HepG2 (cell line): ENCODE results near the gene ITPK1. TPM values are rescaled to one million over a fixed set of nuclear protein-coding genes. Genes with fewer than 3 reads are reported as not detected.

Source experiments
- ATAC-seq: fragments of 200-7000 bp; cut with Tn5 transposase; 3 replicates; pipeline ENCODE4 v1.9.1; 2020; ENCODE audit warnings: mild to moderate bottlenecking, moderate library complexity
- BruUV-seq: library from RNA; stranded (reverse); fragments of 400-500 nt; replicated peaks from 2 replicates; lab custom pipeline; 2021; lab: Mats Ljungman, UMichigan
- CTCF ChIA-PET: fragments of 300-600 bp; formaldehyde crosslinking; extraction: SDS; loops from one replicate; lab custom pipeline; 2021; ENCODE audit warnings: low total read pairs, inconsistent platforms, low intra/inter-chr PET ratio; lab: Yijun Ruan, JAX
- POLR2A ChIA-PET: fragments of 350-600 bp; sonication (Branson Sonifier 250); formaldehyde crosslinking; loops from one replicate; lab custom pipeline; 2020; ENCODE audit warnings: antibody characterized with exemption, inconsistent platforms; lab: Yijun Ruan, JAX
- DNase-seq: peaks from one replicate; pipeline ENCODE4 v3.0.0-alpha.2; 2015; ENCODE audit warnings: low spot score
- FAIRE-seq: peaks from 3 replicates; lab custom pipeline; 2011; peaks lifted over from hg19 to GRCh38; lab: Jason Lieb, UNC
- H2AFZ ChIP-seq: one replicate; pipeline ENCODE4 v1.6.1; 2011; ENCODE audit warnings: low read length, inconsistent platforms
- H3K27ac ChIP-seq: fragments of 300-600 bp; 3 replicates; pipeline ENCODE4 v1.8.0; 2011; ENCODE audit warnings: mixed run types, mild to moderate bottlenecking, mixed read lengths, low read length, inconsistent platforms; ENCODE audit not compliant: insufficient read depth; ENCODE audit errors: extremely low read length
- H3K27me3 ChIP-seq, 2 experiments: fragments of 200-600 bp in 1 of 2; 2 replicates in 1 of 2; 3 replicates in 1 of 2; pipeline versions ENCODE4 v1.6.0 to v1.8.0; 2011; ENCODE audit warnings: low read length in 2 of 2, mild to moderate bottlenecking in 2 of 2, moderate library complexity in 2 of 2, inconsistent platforms in 1 of 2; ENCODE audit not compliant: insufficient read depth in 2 of 2, control insufficient read depth in 1 of 2
- H3K36me3 ChIP-seq, 2 experiments: fragments of 200-600 bp in 1 of 2; replicated peaks in 1 of 2; 2 replicates in 1 of 2; 3 replicates in 1 of 2; pipeline versions ENCODE4 v1.5.1 to v1.8.0; 2011; ENCODE audit warnings: low read length in 2 of 2, inconsistent platforms in 1 of 2; ENCODE audit not compliant: insufficient read depth in 2 of 2, control insufficient read depth in 1 of 2
- H3K4me1 ChIP-seq: 2 replicates; pipeline ENCODE4 v1.5.1; 2012; ENCODE audit warnings: low read length, inconsistent platforms; ENCODE audit not compliant: insufficient read depth
- H3K4me2 ChIP-seq: 2 replicates; pipeline ENCODE4 v1.6.0; 2011; ENCODE audit warnings: low read depth, low read length, inconsistent platforms
- H3K4me3 ChIP-seq, 3 experiments: fragments of 200-600 bp in 1 of 3; sonication (generic), shearing (Covaris generic) in 1 of 3; replicated peaks in 1 of 3; 2 replicates each; pipeline ENCODE4 v1.5.1; 2011 to 2016; ENCODE audit warnings: low read length in 3 of 3, inconsistent platforms in 2 of 3, low read depth in 2 of 3, mild to moderate bottlenecking in 2 of 3, control low read depth in 1 of 3, mixed read lengths in 1 of 3; ENCODE audit not compliant: insufficient read depth in 1 of 3
- H3K79me2 ChIP-seq: one replicate; pipeline ENCODE4 v1.6.1; 2011; ENCODE audit warnings: low read length, inconsistent platforms; ENCODE audit not compliant: insufficient read depth
- H3K9ac ChIP-seq: 2 replicates; pipeline ENCODE4 v1.6.0; 2011; ENCODE audit warnings: mild to moderate bottlenecking, low read depth, low read length, inconsistent platforms; ENCODE audit not compliant: insufficient read depth
- H3K9me3 ChIP-seq: 2 replicates; pipeline ENCODE4 v1.5.1; 2012; ENCODE audit warnings: mild to moderate bottlenecking, low read length
- H4K20me1 ChIP-seq: 2 replicates; pipeline ENCODE4 v1.6.0; 2011; ENCODE audit warnings: inconsistent platforms, mild to moderate bottlenecking, low read length, moderate library complexity; ENCODE audit not compliant: insufficient read depth
- HOXD1 ChIP-seq: sonication (generic); formaldehyde crosslinking; IDR thresholded peaks from 2 replicates; pipeline ENCODE4 v1.5.0; 2020; ENCODE audit warnings: missing genetic modification reagents
- IRF2 ChIP-seq: IDR thresholded peaks from 2 replicates; pipeline ENCODE4 v1.6.1; 2018; ENCODE audit warnings: missing genetic modification reagents, missing compliant biosample characterization
- MED1 ChIP-seq: sonication (generic); formaldehyde crosslinking; IDR thresholded peaks from 2 replicates; pipeline ENCODE4 v1.4.0; 2020; ENCODE audit warnings: missing genetic modification reagents
- NFYC ChIP-seq: IDR thresholded peaks from 2 replicates; pipeline ENCODE4 v1.6.1; 2016; ENCODE audit warnings: missing genetic modification reagents, missing compliant biosample characterization
- POLR2AphosphoS2 ChIP-seq: IDR thresholded peaks from 2 replicates; pipeline ENCODE4 v1.6.1; 2011; ENCODE audit warnings: low read depth, low read length, improper control_type of control experiment
- SP1 ChIP-seq, 2 experiments: fragments of 450-650 bp in 1 of 2; sonication (generic) in 1 of 2; formaldehyde crosslinking in 1 of 2; IDR thresholded peaks; 2 replicates each; pipeline versions ENCODE4 v1.4.0 to v1.6.1; 2016 to 2020; ENCODE audit warnings: missing genetic modification reagents in 1 of 2
- ZNF3 ChIP-seq: IDR thresholded peaks from 2 replicates; pipeline ENCODE4 v1.7.0; 2017; ENCODE audit warnings: inconsistent platforms
- ZNF451 ChIP-seq: sonication (generic); formaldehyde crosslinking; IDR thresholded peaks from 2 replicates; pipeline ENCODE4 v1.5.0; 2020; ENCODE audit warnings: mild to moderate bottlenecking, missing genetic modification reagents
- ZNF713 ChIP-seq: sonication (generic); formaldehyde crosslinking; IDR thresholded peaks from 2 replicates; pipeline ENCODE4 v1.4.0; 2020; ENCODE audit warnings: mild to moderate bottlenecking, missing genetic modification reagents
- ZNF792 ChIP-seq: IDR thresholded peaks from 2 replicates; pipeline ENCODE4 v1.6.1; 2016
- WGBS: methylation state at CpG from one replicate; pipeline ENCODE4 v1.1.6; 2017; ENCODE audit warnings: low lambda C conversion rate; 5-methylcytosine and 5-hydroxymethylcytosine counted together
- in situ Hi-C: cut with HindIII; loops from 2 replicates; pipeline ENCODE4 v1.10.0; 2017; ENCODE audit warnings: low pct_unique_long_range_greater_than_20kb; ENCODE audit not compliant: extremely low pct_ligation_motif_present
- intact Hi-C: fragments of 100-400 bp; cut with micrococcal nuclease; formaldehyde crosslinking; loops from one replicate; pipeline ENCODE4 v1.10.0; 2022; ENCODE audit not compliant: unreplicated experiment
- polyA plus RNA-seq, 8 experiments: library from polyadenylated mRNA; depleted of rRNA in 3 of 8; stranded (reverse) in 7 of 8; unstranded in 1 of 8; fragments of >200 nt; fragmentation: Illumina TruSeq in 4 of 8; extraction: Trizol in 4 of 8; gene quantifications; 2 replicates each; pipeline versions ENCODE4 v1.2.1 to v1.2.3, GENCODE V29; 2011 to 2016; ENCODE audit warnings: low read depth in 4 of 8, missing spikeins in 1 of 8, mixed read lengths in 1 of 8; ENCODE audit not compliant: insufficient read depth in 1 of 8
- total RNA-seq, 5 experiments: library from RNA; depleted of rRNA; stranded (reverse); fragments of >200 nt; fragmentation: Illumina TruSeq; extraction: Trizol; gene quantifications; 2 replicates each; pipeline ENCODE4 v1.2.3, GENCODE V29; 2016; ENCODE audit warnings: low read depth in 1 of 5
- TF ChIP-seq, protein P1 (sequence below): IDR thresholded peaks from 2 replicates; pipeline ENCODE4 v1.6.1; 2016
- TF ChIP-seq, protein P2 (sequence below): fragments of 450-650 bp; IDR thresholded peaks from 2 replicates; pipeline ENCODE4 v1.6.1; 2017
- TF ChIP-seq, protein P3 (sequence below): sonication (generic); formaldehyde crosslinking; conservative IDR thresholded peaks from 2 replicates; pipeline ENCODE4 v1.8.1; 2023; ENCODE audit warnings: missing genetic modification reagents
- TF ChIP-seq, protein P4 (sequence below): sonication (generic); formaldehyde crosslinking; IDR thresholded peaks from 2 replicates; pipeline ENCODE4 v1.9.0; 2021; ENCODE audit warnings: missing genetic modification reagents, mild to moderate bottlenecking, borderline replicate concordance
- TF ChIP-seq, protein P5 (sequence below): sonication (generic); formaldehyde crosslinking; IDR thresholded peaks from 2 replicates; pipeline ENCODE4 v1.4.0; 2020; ENCODE audit warnings: low read depth, missing genetic modification reagents
- TF ChIP-seq, protein P6 (sequence below): sonication (generic); formaldehyde crosslinking; IDR thresholded peaks from 2 replicates; pipeline ENCODE4 v1.4.0; 2020; ENCODE audit warnings: mild to moderate bottlenecking, missing genetic modification reagents, borderline replicate concordance

ITPK1 gene
- total and polyA plus RNA-seq, 2 of the 13 experiments (the other 11 are each of a cell fraction or from before 2014, with no cell fraction given), result 20.5 to 47.5 TPM

DNA sequence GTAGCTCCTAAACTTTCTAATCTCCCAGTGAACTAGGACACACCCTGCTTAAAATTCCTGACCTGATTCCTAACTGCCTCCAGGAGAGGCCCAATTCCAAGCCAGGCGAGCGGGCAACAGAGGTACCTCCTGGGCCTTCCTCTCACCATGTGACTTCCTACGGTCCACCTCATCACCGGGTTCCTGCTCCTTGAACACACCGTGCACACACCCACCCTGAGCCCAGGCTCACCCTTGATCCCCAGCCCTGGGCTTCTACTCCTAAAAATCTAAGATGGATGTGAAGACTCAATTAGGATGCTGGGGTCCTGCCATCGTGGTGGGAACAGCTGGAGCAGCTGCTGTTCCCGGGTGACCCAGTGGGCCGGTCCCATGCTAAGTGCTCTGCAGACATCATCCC is 124.2 kb downstream of the ITPK1 start:
- DNase-seq, result no peak
- no peak for ATAC-seq
- ChIA-PET POLR2A (no interaction called here), CTCF (no interaction called here)
- Histone ChIP-seq H2AFZ (no peak overlapping the region), H3K27me3 (no peaks in the 10 kb centered on the region), H3K4me3 (no peak overlapping the region), H3K4me2 (no peak overlapping the region), H3K36me3 (peaks cover 2 to 4% of the 10 kb centered on the region in 2 experiments; a peak in 2 of 5 replicates), H3K27ac (no peak overlapping the region), H3K79me2 (no peaks in the 10 kb centered on the region), H4K20me1 (no peaks in the 10 kb centered on the region; the same call in 1 of the 2 replicates), H3K4me1 (peaks cover 42% of the 10 kb centered on the region), H3K9me3 (no peaks in the 10 kb centered on the region), H3K9ac (no peak overlapping the region)
- intact Hi-C loops, result no loop called here
- no peak for FAIRE-seq
- no TSS peak for BruUV-seq
- in situ Hi-C loops, result no loop called here
- WGBS, result 95% methylated on average over 5 of the region's 8 CpGs
- TF ChIP-seq SP1 (IDR thresholded peaks at IDR 0.05), result no peak
- no peak for TF ChIP-seq SP1 (CRISPR knock-in tag; IDR thresholded peaks at IDR 0.05)
- no peak for TF ChIP-seq ZNF792
- TF ChIP-seq, protein P1, sequence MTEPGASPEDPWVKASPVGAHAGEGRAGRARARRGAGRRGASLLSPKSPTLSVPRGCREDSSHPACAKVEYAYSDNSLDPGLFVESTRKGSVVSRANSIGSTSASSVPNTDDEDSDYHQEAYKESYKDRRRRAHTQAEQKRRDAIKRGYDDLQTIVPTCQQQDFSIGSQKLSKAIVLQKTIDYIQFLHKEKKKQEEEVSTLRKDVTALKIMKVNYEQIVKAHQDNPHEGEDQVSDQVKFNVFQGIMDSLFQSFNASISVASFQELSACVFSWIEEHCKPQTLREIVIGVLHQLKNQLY (CRISPR knock-in tag), result no peak
- no peak for TF ChIP-seq POLR2AphosphoS2
- no peak for TF ChIP-seq IRF2 (CRISPR knock-in tag)
- TF ChIP-seq, protein P2, sequence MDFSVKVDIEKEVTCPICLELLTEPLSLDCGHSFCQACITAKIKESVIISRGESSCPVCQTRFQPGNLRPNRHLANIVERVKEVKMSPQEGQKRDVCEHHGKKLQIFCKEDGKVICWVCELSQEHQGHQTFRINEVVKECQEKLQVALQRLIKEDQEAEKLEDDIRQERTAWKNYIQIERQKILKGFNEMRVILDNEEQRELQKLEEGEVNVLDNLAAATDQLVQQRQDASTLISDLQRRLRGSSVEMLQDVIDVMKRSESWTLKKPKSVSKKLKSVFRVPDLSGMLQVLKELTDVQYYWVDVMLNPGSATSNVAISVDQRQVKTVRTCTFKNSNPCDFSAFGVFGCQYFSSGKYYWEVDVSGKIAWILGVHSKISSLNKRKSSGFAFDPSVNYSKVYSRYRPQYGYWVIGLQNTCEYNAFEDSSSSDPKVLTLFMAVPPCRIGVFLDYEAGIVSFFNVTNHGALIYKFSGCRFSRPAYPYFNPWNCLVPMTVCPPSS, result no peak
- no peak for TF ChIP-seq HOXD1 (CRISPR knock-in tag)
- TF ChIP-seq, protein P3, sequence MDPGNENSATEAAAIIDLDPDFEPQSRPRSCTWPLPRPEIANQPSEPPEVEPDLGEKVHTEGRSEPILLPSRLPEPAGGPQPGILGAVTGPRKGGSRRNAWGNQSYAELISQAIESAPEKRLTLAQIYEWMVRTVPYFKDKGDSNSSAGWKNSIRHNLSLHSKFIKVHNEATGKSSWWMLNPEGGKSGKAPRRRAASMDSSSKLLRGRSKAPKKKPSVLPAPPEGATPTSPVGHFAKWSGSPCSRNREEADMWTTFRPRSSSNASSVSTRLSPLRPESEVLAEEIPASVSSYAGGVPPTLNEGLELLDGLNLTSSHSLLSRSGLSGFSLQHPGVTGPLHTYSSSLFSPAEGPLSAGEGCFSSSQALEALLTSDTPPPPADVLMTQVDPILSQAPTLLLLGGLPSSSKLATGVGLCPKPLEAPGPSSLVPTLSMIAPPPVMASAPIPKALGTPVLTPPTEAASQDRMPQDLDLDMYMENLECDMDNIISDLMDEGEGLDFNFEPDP (CRISPR knock-in tag), result no peak
- no peak for TF ChIP-seq ZNF713
- TF ChIP-seq MED1 (CRISPR knock-in tag), result no peak
- TF ChIP-seq, protein P4, sequence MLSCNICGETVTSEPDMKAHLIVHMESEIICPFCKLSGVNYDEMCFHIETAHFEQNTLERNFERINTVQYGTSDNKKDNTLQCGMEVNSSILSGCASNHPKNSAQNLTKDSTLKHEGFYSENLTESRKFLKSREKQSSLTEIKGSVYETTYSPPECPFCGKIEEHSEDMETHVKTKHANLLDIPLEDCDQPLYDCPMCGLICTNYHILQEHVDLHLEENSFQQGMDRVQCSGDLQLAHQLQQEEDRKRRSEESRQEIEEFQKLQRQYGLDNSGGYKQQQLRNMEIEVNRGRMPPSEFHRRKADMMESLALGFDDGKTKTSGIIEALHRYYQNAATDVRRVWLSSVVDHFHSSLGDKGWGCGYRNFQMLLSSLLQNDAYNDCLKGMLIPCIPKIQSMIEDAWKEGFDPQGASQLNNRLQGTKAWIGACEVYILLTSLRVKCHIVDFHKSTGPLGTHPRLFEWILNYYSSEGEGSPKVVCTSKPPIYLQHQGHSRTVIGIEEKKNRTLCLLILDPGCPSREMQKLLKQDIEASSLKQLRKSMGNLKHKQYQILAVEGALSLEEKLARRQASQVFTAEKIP (CRISPR knock-in tag), result no peak
- TF ChIP-seq ZNF3, result no peak
- no peak for TF ChIP-seq ZNF451 (CRISPR knock-in tag)
- TF ChIP-seq, protein P5, sequence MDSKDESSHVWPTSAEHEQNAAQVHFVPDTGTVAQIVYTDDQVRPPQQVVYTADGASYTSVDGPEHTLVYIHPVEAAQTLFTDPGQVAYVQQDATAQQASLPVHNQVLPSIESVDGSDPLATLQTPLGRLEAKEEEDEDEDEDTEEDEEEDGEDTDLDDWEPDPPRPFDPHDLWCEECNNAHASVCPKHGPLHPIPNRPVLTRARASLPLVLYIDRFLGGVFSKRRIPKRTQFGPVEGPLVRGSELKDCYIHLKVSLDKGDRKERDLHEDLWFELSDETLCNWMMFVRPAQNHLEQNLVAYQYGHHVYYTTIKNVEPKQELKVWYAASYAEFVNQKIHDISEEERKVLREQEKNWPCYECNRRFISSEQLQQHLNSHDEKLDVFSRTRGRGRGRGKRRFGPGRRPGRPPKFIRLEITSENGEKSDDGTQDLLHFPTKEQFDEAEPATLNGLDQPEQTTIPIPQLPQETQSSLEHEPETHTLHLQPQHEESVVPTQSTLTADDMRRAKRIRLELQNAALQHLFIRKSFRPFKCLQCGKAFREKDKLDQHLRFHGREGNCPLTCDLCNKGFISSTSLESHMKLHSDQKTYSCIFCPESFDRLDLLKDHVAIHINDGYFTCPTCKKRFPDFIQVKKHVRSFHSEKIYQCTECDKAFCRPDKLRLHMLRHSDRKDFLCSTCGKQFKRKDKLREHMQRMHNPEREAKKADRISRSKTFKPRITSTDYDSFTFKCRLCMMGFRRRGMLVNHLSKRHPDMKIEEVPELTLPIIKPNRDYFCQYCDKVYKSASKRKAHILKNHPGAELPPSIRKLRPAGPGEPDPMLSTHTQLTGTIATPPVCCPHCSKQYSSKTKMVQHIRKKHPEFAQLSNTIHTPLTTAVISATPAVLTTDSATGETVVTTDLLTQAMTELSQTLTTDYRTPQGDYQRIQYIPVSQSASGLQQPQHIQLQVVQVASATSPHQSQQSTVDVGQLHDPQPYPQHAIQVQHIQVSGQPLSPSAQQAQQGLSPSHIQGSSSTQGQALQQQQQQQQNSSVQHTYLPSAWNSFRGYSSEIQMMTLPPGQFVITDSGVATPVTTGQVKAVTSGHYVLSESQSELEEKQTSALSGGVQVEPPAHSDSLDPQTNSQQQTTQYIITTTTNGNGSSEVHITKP (CRISPR knock-in tag), result no peak
- no peak for TF ChIP-seq NFYC (CRISPR knock-in tag)
- TF ChIP-seq, protein P6, sequence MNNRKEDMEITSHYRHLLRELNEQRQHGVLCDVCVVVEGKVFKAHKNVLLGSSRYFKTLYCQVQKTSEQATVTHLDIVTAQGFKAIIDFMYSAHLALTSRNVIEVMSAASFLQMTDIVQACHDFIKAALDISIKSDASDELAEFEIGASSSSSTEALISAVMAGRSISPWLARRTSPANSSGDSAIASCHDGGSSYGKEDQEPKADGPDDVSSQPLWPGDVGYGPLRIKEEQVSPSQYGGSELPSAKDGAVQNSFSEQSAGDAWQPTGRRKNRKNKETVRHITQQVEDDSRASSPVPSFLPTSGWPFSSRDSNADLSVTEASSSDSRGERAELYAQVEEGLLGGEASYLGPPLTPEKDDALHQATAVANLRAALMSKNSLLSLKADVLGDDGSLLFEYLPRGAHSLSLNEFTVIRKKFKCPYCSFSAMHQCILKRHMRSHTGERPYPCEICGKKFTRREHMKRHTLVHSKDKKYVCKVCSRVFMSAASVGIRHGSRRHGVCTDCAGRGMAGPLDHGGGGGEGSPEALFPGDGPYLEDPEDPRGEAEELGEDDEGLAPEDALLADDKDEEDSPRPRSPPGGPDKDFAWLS (CRISPR knock-in tag), result no peak
